ENCODE results near the gene PIGT. TPM values are rescaled to one million over a fixed set of nuclear protein-coding genes. Genes with fewer than 3 reads are reported as not detected.

The PIGT gene
- total RNA-seq, 1 experiment from 2014 or later: 71.4 TPM

DNA sequence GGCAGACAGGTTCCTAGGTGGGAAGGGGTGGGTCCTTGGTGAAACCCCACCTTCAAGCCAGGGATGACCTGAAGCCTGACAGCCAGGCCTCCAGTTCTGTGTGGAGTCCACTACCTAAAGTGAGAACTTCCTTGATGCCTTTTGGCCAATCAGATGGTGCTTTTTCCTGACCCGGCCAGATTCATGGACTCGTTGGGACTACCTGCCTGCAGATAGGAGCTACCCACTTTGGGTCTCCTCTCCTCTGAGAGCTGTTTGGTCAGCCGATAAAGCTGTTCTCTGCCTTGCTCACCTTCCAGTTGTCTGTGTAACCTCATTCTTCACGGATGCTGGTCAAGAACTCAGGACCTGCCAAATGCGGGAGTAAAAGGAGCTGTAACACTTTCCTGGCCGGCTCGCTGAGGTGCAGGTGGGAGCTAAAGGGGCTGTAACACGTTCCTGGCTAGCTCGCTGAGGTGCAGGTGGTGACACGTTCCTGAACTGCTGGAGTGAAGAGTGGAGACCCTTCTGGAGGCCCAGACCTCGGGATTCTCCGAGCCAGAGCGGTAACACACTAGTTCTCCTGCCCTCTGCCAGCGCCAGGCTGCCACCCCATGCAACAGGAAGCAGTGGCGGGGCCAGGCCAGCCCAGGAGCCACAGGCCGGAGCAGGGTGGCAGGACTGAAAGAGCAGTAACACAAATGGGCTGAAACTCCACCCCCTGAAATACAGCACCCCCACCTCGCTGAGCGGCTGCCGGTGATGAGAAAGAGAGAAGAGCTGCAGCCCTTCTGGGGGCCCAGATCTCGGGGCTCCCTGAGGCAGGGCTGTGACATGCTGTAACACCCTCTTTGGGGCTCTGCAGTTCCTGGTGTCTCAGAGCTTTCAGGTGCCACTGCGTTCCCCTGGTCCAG, 21.5 kb upstream of the PIGT start (continued):
- TF ChIP-seq, protein P1, sequence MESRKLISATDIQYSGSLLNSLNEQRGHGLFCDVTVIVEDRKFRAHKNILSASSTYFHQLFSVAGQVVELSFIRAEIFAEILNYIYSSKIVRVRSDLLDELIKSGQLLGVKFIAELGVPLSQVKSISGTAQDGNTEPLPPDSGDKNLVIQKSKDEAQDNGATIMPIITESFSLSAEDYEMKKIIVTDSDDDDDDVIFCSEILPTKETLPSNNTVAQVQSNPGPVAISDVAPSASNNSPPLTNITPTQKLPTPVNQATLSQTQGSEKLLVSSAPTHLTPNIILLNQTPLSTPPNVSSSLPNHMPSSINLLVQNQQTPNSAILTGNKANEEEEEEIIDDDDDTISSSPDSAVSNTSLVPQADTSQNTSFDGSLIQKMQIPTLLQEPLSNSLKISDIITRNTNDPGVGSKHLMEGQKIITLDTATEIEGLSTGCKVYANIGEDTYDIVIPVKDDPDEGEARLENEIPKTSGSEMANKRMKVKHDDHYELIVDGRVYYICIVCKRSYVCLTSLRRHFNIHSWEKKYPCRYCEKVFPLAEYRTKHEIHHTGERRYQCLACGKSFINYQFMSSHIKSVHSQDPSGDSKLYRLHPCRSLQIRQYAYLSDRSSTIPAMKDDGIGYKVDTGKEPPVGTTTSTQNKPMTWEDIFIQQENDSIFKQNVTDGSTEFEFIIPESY (IDR thresholded peaks at IDR 0.05; ENCODE audit: extremely low read depth, insufficient replicate concordance, low read length): no peak
- TF ChIP-seq JUND (IDR thresholded peaks at IDR 0.05) (no peak), POLR2A (IDR thresholded peaks at IDR 0.05; ENCODE audit: borderline replicate concordance, extremely low read depth, insufficient read depth, insufficient read length) (no peak), POLR2AphosphoS5 (IDR thresholded peaks at IDR 0.05; ENCODE audit: low read depth, low read length) (no peak)
- TF ChIP-seq, protein P2, sequence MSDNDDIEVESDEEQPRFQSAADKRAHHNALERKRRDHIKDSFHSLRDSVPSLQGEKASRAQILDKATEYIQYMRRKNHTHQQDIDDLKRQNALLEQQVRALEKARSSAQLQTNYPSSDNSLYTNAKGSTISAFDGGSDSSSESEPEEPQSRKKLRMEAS (IDR thresholded peaks at IDR 0.05): no peak

DNA sequence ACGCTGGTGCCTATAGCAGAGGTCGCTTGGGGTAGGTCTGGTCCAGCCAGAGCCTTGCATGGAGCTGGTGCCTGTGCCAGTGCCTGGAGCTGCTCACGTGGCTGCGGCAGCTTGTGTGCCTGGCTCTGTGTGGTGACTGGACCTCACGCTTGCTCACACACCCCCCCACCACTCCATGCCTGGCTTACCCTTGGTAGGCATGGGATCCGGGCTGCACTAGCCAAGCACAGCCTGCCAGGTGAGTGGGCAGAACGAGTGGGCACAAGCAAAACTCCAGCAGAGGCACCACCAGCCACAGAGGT, 20.9 kb upstream of the PIGT start:
- CTCF ChIA-PET: no interaction called here
- POLR2A ChIA-PET: no interaction called here
- intact Hi-C loops (cut with micrococcal nuclease): no loop called here
- no peak for ATAC-seq
- Histone ChIP-seq H3K27ac (ENCODE audit: low read depth, low read length) (no peak overlapping the region), H3K9me3 (ENCODE audit: control insufficient read depth in 1 of 2, insufficient read depth in 1 of 2, low read depth in 1 of 2, low read length in 2 of 2) (peaks cover 0 to 7% of the 10 kb centered on the region in 2 experiments; a peak in 1 of 4 replicates), H3K79me2 (ENCODE audit: insufficient read depth, low read length) (no peaks in the 10 kb centered on the region), H3K4me1 (ENCODE audit: control insufficient read depth in 1 of 2, insufficient read depth in 2 of 2, low read length in 2 of 2) (no peaks in the 10 kb centered on the region), H3K36me3 (ENCODE audit: control insufficient read depth in 1 of 2, insufficient read depth in 2 of 2, low read length in 2 of 2) (no peaks in the 10 kb centered on the region), H3K27me3 (ENCODE audit: insufficient read depth, low read length) (no peaks in the 10 kb centered on the region), H2AFZ (ENCODE audit: low read depth, low read length, poor library complexity, severe bottlenecking) (no peak overlapping the region), H4K20me1 (ENCODE audit: insufficient read depth) (no peaks in the 10 kb centered on the region), H3K9ac (ENCODE audit: low read length) (no peak overlapping the region), H3K4me3 (replicated peaks in 1 of 2; ENCODE audit: low read depth in 1 of 2, low read length in 2 of 2) (no peak overlapping the region), H3K4me2 (ENCODE audit: low read length) (no peak overlapping the region), H3K9me2 (ENCODE audit: insufficient read depth) (no peaks in the 10 kb centered on the region)
- RAD21 ChIA-PET (ENCODE audit: low non-redundant PET in 1 of 2, low total read pairs in 2 of 2, uncharacterized antibody in 2 of 2, unreplicated experiment in 2 of 2): no interaction called here
- no peak for TF ChIP-seq RAD21 (IDR thresholded peaks at IDR 0.05; ENCODE audit: low read depth)
- no peak for TF ChIP-seq POLR2A (IDR thresholded peaks at IDR 0.05; ENCODE audit: borderline replicate concordance, extremely low read depth, insufficient read depth, insufficient read length)
- no peak for TF ChIP-seq JUND (IDR thresholded peaks at IDR 0.05)
- TF ChIP-seq ZFX (IDR thresholded peaks at IDR 0.05): no peak
- TF ChIP-seq, protein P2 (IDR thresholded peaks at IDR 0.05): no peak
- no TSS peak for BruUV-seq (replicated peaks)
- no peak for DNase-seq (ENCODE audit: low read depth, low spot score)
